Fibroblast of gingiva (primary cell): ENCODE measurements around the gene OTOP2.
"Not testable (repeated sequence)": the region's sequence is repeated elsewhere in the genome, so short reads cannot be mapped to it uniquely, and the experiment has no call there.

Source experiments
- DNase-seq: peaks from one replicate; pipeline ENCODE4 v3.0.0-alpha.2; 2011; ENCODE audit warnings: low read depth

Gene OTOP2

GRCh38 chr17:74951680-74952421 lies 27.8 kb downstream of the OTOP2 start:
- DNase-seq: no peak

DNA sequence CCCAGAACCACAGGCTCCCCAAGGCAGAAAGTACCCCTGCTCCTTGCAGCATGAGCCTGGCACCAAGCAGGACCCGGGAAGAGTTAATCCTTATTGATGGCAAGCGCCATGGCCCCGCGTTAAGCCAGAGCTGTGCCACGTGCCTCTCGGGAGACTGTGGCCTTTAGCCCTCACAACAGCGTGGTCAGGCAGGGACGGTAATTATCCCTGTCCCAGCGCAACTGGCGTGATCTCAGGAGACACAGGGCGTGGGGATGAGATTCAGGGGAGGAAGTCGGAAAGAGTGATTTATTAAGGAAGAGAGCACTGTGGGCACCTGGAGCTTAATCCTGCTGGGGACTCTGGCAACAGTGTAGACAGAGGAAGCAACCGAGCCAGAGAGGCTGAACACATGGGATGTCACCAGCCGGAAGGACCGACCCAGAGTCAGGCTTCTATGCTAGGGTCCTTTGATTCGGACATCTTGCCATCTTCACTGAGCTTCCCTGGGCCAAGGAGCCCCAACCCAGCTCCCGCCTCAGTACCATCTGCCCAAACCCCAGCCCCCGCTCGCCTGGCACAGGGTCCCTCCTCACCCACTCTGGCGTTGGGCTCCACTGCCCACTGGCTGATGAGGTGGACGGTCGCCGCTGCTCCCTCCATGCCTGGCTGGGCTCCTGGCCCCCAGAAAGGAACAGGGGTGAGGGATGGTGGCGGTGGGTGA lies 28.5 kb downstream of the OTOP2 start:
- DNase-seq: no peak

- DNase-seq: no peak
Observed at GRCh38 chr17:74953134-74953687, 29.1 kb downstream of the OTOP2 start.

DNA sequence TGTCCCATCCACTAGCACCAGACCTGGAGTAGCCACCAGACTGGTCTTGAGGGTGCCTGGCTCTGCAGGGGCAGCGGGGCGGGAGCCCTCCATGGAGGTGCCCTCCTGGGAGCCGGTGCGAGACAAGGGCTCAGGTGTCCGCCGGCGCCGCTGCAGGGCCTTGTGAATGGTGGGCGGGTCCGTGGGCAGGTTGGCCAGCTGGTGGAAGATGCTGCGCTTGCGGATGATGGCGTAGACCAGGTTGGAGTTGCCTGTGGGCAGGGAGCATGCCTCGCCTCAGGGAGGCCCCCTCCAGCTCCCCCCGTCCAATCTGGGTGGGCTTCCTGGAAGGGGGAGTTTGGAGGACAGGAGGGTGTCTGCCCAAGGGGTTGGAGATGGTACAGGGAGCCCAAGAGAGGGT lies 30.0 kb downstream of the OTOP2 start:
- no peak for DNase-seq

GRCh38 chr17:74954665-74955421 lies 30.8 kb downstream of the OTOP2 start:
- DNase-seq: no peak

DNA sequence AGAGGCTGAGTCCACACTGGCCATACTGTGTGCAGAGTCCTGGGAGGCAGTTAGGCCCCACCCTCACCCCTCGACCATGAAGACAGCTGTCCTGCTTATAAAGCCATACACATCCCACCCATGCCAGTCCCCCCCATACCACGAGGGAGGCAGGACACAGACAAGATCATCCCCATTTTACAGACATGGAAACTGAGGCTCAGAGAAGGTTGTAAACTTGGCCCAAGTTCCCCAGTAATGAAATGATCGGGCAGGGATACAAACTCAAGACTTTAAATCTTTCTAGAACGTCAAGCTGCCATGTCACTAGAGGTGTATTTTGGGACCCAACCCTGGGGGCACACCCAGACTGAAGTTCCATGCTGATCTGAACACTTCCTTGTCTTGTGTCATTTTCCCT lies 32.0 kb downstream of the OTOP2 start:
- DNase-seq: no peak

DNA sequence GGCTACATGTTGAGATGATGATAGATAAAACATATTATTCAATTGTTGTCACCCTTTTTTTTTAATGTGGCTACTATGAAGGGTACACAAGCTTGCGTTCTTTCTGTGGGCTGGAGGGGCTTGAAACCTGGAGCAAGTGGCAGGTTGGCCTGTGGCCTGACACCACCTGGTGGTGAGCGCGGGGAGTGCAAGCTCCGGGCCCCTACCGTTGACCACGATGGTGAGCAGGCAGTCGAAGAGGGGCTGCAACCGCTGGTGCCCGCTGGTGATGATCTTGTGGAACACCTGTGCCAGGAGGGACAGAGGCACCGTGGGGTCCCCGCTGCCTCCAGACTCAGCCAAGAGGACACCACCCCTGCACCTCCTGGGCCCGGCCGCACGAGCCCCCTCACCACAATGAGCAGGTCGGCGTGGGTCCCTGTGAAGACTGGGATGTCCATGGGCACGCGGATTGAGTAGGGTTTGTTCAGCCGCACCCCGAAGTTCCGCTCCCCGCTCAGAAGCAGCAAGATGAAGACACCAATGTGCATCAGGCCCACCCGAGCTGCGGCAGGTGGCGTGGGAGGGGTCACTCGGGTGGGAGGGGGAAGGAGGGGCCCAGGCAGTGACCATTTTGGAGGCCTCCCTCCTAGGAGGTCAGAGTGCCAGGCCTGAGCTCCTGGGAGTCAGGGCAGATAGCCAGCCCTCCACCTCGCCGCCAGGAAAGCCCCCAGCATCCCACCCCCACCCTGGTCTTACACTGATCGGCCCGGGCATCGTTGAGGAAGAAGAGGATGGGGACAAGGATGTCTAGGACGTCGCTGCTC lies 34.1 kb downstream of the OTOP2 start:
- no peak for DNase-seq

- DNase-seq: no peak
Observed at GRCh38 chr17:74959826-74960515, 35.9 kb downstream of the OTOP2 start.

GRCh38 chr17:74960570-74961342 lies 36.7 kb downstream of the OTOP2 start:
- DNase-seq: no peak

DNA sequence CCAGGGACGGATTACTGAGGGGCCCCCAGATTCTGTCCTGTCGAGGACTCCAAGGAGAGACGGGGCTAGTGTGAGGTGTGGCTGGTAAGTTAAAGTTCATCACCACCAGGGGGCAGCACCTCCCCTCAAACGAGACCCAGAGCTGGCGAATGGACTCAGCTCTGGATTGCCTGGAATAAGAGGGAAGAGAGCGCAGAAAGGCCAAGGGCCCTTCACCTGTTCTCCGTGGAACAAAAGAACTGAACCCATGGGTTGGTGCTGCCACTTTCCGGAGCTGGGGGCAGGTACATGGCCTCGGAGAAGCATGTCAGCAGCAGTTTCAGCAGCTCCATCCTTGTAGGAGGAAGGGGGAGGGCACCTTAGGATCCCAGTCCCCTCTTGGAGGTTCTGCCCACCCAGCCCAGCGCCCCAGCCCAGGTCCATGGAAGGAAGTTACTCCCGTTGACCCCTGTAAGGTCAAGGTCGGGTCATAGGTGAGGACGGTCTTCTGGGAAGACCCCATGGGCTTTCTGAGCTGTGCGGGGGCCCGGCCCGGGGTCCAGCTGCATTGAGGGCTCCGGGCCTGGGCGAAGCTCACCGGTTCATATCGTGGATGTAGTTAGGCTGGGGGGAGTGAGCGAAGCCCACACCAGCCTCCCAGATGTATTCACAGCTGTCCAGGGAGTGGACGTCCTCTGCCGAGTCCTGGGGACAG lies 37.7 kb downstream of the OTOP2 start:
- DNase-seq: peak; percentile 74

DNA sequence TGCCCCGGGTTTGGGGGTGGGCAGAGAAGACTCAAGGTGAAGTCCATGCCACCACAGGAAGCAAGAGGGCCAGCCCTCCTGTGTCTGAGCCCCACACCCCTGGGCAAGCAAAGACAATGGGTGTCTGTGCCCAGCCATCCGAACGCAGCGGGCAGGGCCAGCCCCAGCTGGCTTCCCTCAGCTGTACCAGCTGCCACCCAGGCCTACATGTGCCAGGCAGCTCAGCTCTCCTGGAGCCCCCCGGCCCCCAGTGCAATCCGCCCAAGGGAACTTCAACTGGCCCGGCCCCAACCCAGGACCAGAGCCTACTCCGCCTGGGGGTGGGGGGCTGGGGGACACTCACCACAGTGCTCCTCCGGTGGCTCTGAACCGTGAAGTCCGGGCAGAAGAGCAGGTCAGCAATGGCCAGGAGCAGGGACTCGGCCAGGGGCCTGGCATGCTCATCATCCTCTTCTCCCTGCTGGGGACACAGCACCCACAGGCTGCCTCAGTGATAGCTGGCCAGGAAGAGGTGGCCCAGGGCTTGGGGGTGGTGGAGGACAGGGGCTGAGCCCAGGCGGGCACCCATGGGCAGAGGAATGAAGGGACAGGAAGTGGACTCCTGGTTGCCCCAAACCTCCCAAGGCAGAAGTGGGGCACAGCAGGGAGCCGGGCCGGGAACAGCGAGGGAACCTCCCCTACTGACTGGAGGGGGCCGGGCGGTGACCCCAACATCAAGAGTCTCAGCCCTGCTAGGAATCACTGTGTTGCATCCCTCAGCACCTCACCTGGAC lies 38.7 kb downstream of the OTOP2 start:
- DNase-seq: no peak

- no peak for DNase-seq
Observed at GRCh38 chr17:74963656-74964055, 39.6 kb downstream of the OTOP2 start.

DNA sequence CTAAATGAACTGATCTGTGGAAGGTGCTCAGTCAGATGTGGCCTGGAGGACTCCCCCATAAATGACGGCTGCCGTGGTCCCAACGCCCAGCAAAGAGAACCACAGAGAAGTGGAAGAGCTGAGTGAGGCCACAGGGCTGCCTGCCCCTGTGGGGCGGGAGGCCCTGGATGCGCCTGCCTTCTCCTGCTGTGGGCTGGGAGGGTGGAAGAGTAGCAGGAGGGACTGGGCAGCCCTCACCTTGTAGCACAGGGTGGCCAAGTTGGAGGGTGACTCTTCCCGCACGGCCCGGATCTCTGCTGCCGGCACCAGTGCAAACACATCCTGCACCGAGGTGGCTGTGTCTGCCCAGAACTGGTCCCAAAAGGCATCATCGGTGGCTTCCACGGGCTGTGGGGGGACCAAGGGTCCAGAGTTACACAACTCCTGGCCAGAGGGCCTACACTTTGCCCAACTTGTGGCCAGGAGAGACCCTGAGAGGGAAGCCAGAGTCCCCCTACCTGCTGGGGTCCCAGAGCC lies 40.2 kb downstream of the OTOP2 start:
- no peak for DNase-seq

DNA sequence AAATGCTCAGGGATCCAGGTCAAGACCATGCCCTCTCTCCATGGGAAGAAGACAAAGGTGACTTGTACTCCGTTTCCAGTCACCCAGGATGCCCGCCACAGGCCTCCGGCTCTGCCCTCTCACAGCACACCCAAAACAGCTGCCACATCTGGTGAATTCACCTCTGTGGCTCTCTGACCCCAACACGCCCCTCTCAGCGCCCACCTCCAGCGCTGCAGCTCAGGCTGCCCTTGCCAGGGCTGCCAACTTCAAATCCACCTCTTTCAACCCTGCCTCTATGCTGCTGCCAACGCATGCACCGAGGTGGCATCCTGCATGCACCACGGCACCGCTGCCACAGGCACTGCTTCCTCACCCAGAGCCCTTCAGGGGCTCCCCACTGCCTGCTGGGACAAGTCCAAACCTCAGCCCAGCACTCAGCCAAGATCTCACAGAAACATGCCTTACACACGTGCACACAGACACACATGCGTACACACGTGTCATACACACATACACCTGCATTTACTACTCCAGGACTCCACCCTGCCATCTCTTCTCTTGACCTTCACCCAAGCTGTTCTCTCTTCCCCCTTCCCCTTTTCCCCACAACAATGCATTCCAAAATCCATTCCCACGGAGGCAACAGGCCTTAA lies 41.0 kb downstream of the OTOP2 start:
- no peak for DNase-seq

- DNase-seq: no peak
Observed at GRCh38 chr17:74968361-74968780, 44.3 kb downstream of the OTOP2 start.

- not testable (repeated sequence) for DNase-seq
Observed at GRCh38 chr17:74969501-74969900, 45.4 kb downstream of the OTOP2 start.

- no peak for DNase-seq
Observed at GRCh38 chr17:74970395-74970794, 46.3 kb downstream of the OTOP2 start.
